GM12873 (cell line): Measurements from ENCODE around the gene NPIPB2.

Experiments used
- CTCF ChIP-seq: IDR thresholded peaks from 2 replicates; pipeline ENCODE4 v1.5.1; 2012; ENCODE audit warnings: low read depth, mild to moderate bottlenecking, moderate library complexity, low read length, control low read depth; ENCODE audit not compliant: insufficient read depth; ENCODE audit errors: missing control alignments

The NPIPB2 gene

DNA sequence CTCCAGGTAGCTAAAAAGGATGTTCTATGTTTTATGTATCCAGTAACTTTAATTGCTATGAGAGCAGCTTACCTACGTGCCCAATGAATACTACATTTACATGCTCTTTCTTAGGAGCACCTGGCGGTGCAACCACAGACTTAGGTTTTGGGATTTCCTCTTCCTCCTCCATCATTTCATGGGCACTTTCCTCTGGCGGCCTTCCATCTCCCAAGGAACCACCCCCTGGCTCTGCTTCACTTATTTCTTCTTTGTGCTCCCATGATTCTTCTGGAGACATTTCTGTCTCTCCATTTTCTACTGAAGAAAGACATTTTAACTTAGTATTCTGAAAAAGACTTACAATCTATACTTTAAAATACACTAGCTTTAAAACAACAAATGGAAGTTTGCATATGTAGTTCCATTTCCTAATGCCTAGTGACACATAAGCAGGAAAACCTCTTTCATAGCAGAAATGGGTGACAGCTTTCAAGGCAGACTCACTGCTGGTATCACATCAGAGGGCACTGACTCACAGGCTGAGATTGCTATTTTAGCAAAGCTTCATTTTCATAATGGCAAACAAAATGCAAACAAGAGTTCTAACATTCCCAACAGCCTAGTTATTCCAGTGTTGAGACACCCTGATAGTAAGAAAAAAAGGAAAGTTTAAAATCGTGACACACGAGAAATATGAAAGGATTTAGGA is 45.2 kb downstream of the NPIPB2 start:
- no peak for TF ChIP-seq CTCF

GRCh38 chr16:11893571-11893970 is 48.3 kb downstream of the NPIPB2 start:
- no peak for TF ChIP-seq CTCF

GRCh38 chr16:11892761-11893160 is 49.1 kb downstream of the NPIPB2 start:
- no peak for TF ChIP-seq CTCF

DNA sequence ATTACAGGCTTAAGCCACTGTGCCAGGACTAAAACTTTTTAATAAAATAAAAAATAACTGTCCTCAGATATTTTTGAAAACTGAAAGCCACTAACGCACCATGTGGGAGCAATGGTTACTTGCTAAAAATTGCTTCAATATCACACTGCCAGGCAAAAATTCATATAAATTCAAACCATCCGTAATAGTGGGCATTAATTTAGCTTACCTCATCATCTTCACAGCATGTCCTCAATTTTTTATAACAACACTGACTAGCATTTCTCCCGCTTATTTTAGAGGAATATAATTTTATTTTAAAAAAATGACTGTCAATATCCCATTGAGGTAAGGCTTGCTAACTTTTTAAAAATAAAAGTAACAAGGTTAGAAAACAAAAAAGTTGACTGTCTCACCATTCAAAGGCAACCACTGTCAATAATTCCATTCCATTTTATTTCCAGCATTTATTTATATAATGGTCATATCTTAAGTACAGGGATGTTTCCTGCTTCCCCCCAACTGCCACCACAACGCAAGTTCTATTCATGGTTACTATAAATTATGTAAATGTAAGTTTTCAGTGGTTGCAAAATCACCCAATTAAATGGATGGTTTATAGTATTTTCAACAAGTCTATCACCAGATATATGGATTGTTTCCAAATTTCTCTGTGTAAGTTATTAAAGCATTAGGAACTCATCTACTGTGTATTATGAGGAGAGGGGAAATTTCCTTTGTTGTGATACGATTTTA is 51.4 kb downstream of the NPIPB2 start:
- TF ChIP-seq CTCF: no peak

DNA sequence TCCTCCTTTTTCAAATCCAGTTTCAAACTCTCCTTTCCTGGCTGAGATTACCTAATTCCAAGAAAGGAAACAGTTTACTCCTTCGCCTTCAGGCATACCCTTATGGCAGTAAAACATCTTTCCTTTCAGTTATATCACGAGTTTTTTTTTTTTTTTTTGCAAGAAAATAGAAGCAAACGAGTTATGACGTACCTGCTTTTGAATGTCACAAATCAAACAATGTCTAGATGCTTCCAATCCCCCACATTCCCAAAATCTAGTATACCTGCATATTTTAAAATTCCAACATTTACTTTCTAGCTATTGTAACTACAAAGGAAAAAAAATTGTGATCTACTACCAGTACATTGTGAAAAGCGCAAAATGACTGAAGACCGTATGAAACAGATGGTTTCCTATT is 55.0 kb downstream of the NPIPB2 start:
- no peak for TF ChIP-seq CTCF

DNA sequence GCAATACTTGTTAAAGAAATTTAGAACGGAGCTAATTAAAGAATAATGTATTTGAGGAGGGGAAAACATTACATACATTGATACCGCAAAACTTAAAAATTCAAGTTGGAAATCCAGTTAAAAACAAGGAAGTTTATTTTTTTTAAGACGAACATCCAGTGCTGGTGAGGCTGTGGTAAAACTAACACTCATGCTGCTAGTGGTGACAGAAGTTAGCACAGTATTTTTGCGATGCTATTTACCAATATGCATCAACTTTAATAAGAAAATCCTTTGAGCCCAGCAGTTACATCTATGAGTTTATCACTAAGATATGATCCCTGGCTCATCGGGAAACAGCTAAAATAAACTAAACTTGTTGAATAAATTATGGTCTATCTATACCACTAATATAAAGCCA is 57.8 kb downstream of the NPIPB2 start:
- TF ChIP-seq CTCF: no peak

DNA sequence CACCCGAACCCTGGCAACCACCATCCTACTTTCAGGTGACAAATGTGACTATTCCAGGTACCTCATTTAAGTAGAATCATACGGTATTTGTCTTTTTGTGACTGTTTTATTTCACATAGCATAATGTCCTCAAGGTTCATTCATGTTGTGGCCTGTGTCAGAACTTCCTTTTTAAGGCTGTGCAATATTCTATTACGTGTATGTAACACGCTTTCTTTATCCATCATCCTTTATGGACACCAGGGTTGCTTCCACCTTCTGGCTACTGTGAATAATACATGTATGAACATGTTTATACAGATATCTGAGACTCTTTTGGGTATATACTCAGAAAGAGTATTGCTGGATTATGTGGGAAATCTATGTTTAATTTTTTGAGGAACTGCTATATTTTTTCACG is 61.8 kb downstream of the NPIPB2 start:
- TF ChIP-seq CTCF: no peak
